ENCODE measurements around the gene INHBA. TPM values are rescaled to one million over a fixed set of nuclear protein-coding genes. Genes with fewer than 3 reads are reported as not detected.
A peak's percentile ranks its signal among the peaks of the same experiment; 100 is the strongest.

Gene INHBA
- polyA plus RNA-seq, 1 donor from 2014 or later = not detected

DNA sequence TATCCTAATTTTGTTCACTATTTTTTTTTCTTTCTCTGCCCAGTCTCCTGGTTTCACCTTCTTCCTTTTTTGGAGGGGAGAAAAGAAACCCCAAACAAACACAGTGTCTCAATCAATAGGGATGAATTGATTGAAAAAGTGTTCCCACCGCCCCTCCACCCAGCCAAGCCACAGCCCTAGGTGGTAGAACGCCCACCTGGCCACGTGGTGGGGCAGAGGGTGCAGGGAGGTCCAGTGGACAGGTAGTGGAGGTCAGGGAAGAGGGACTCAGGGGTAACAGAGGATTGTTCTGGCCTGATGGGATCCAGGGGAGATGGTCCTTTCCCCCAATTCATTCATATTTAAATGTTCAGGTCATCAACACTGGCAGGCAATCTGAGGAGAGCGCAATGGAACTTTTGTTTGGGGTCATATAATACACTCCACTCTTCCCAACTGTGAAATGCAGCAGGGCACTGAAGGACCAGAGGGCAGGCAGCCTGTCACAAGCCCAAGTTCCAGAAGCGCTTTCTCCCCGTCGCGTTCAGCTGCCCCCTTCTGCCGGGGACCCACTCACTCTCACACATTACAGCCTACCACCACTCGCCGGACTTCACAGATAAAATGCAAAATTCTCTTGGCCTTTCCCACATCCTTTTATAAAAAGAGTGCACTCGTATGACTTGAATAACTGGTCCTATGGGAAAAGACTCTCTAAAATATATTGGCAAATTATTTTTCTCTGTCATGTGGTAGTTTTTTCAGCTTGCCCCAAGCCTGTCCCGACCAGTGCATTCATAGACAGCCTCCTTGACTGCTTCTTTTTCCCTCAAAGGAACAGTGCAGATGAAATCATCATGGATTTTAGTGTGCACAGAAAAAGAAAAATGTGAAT, 1.6 kb downstream of the INHBA start:
- Mint-ChIP-seq H3K4me1 (peaks cover 18 to 28% (median 21%) of the 10 kb centered on the region in 3 donors), H3K27me3 (peaks cover 30% of the 10 kb centered on the region), H3K4me3 (peak overlapping the region in 2 of 4 donors; percentile 28 to 53), H3K9me3 (no peaks in the 10 kb centered on the region), H3K27ac (peak overlapping the region in 1 of 3 donors; percentile 76), H3K36me3 (no peaks in the 10 kb centered on the region)

DNA sequence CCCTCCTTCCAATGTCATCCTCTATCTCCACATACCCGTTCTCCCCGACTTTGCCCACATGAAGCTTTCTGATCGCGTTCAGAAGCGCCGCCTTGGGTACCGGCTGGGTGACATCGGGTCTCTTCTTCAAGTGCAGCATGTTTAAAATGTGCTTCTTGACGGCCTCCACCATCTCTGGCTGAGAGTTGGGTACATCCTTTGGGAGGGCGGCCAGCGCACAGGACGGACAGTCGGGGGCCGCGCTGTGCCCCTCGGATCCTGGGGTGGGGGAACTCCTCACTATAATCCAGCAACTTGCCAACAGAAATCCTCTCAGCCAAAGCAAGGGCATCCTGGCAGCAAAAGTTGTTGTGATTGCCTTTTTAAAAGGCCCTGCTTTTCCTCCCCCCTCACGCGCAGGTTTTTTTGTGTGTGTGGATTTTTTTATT, 2.8 kb downstream of the INHBA start:
- peak overlapping the region in 3 of 4 donors; percentile 59 to 91 (median 79) for H3K4me3 Mint-ChIP-seq

DNA sequence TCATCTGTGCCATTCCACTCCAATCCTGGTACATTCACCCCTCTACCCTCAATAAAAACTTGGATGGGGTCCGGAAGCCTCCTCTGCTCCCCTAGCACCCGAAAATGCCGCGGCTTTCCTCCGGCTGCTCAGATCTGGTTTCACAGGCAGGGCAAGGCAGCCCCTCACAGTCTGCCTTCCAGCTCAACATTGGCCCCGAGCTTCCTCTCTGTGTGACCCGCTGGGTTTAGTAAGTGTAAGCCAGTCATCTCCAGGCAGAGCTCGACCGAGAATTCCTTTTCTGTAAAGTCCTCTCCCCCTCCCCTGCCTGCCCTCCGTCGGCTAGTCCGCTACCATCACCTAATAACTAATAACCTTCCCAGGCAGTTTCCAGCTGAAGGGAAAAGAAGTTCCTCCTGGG, 3.4 kb downstream of the INHBA start:
- no peak overlapping the region for H3K27ac Mint-ChIP-seq
- peaks cover 7 to 17% (median 13%) of the 10 kb centered on the region in 3 donors for H3K4me1 Mint-ChIP-seq
- peak overlapping the region in 1 of 4 donors; percentile 31 for H3K4me3 Mint-ChIP-seq
- no peaks in the 10 kb centered on the region for H3K36me3 Mint-ChIP-seq
- H3K27me3 Mint-ChIP-seq = peaks cover 45% of the 10 kb centered on the region
- no peaks in the 10 kb centered on the region for H3K9me3 Mint-ChIP-seq

More for the DNA sequence above, 2.8 kb downstream of the INHBA start:
- Mint-ChIP-seq H3K36me3 (no peaks in the 10 kb centered on the region), H3K4me1 (peaks cover 11 to 19% (median 17%) of the 10 kb centered on the region in 3 donors), H3K27ac (no peak overlapping the region), H3K9me3 (no peaks in the 10 kb centered on the region), H3K27me3 (peaks cover 42% of the 10 kb centered on the region)

DNA sequence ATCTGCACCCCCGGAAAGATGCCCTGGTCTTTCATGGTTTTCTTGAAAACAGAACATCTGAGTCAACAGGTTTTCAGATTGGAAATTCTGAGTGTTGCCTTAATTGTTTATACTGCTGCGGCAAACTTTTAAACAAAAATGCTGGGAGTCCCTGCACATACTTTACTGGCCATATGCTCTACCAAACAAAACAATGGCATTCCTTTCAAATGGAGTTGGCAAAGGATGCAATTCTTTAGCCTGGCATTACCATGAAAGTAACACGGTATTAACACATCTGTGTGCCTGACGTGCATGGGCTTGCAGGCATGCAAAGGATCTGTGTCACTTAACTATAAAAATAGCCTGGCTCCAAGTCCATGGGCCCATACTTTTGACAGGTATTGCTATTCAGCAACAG, 4.2 kb downstream of the INHBA start:
- peaks cover 47% of the 10 kb centered on the region for H3K27me3 Mint-ChIP-seq

DNA sequence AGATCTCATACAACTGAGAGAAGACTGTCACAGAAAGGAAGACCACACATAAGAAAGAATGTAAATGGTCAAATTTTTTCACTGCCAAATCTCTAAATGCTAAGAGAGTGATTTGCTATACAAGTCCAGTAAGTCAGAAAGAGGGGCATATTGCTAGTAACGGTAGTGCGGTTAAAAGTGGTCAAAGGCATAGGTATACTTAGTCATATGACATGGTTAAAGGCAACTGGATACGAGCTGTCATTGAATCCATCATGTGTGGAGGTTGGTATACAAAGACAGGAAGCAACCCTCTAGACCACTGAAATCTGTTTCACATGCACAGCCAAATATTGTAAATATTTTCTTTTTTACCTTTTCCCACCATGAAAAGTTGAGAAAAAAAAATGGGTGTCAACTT, 4.8 kb downstream of the INHBA start:
- peaks cover 47% of the 10 kb centered on the region for H3K27me3 Mint-ChIP-seq
- no peak overlapping the region for H3K27ac Mint-ChIP-seq
- no peak overlapping the region for H3K4me3 Mint-ChIP-seq
- H3K36me3 Mint-ChIP-seq = no peaks in the 10 kb centered on the region
- peaks cover 7 to 11% (median 9%) of the 10 kb centered on the region in 3 donors for H3K4me1 Mint-ChIP-seq
- no peaks in the 10 kb centered on the region for H3K9me3 Mint-ChIP-seq

More for the DNA sequence above, 4.2 kb downstream of the INHBA start:
- H3K4me1 Mint-ChIP-seq = peaks cover 7 to 14% (median 9%) of the 10 kb centered on the region in 3 donors
- no peaks in the 10 kb centered on the region for H3K9me3 Mint-ChIP-seq
- H3K36me3 Mint-ChIP-seq = no peaks in the 10 kb centered on the region
- no peak overlapping the region for H3K4me3 Mint-ChIP-seq
- H3K27ac Mint-ChIP-seq = no peak overlapping the region

DNA sequence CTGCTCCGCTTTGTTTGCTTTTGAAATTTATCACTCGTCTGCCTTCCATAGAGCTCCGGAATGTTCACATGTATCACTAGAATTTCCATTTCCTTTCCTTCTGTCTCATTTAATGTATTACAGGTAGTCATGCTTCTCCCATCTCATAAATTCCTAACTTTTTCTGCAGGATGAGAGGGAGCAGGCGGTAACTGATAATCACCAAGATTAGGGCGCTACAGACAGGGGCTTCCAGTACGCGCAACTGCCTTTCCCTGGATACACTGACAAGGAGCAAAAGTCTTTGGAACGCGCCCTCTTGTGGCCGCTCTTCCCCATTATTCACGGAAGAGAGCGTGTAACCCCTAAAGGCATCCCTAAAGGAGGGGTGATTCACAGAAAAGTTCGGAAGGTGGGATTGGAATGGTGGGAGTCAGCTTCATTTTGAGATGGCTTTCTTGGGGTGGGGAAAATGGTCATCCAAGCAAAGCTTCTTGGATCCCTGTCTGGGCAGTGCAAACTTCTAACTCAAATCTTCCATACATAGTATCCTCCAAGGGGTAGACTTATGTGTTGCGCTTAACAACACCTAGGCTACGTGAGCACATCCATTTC, 6.5 kb downstream of the INHBA start:
- Mint-ChIP-seq H3K27me3 (peaks cover 44% of the 10 kb centered on the region), H3K4me3 (no peak overlapping the region), H3K4me1 (peaks cover 3 to 9% (median 7%) of the 10 kb centered on the region in 3 donors), H3K9me3 (no peaks in the 10 kb centered on the region), H3K27ac (peak overlapping the region in 1 of 3 donors; percentile 1), H3K36me3 (no peaks in the 10 kb centered on the region)

DNA sequence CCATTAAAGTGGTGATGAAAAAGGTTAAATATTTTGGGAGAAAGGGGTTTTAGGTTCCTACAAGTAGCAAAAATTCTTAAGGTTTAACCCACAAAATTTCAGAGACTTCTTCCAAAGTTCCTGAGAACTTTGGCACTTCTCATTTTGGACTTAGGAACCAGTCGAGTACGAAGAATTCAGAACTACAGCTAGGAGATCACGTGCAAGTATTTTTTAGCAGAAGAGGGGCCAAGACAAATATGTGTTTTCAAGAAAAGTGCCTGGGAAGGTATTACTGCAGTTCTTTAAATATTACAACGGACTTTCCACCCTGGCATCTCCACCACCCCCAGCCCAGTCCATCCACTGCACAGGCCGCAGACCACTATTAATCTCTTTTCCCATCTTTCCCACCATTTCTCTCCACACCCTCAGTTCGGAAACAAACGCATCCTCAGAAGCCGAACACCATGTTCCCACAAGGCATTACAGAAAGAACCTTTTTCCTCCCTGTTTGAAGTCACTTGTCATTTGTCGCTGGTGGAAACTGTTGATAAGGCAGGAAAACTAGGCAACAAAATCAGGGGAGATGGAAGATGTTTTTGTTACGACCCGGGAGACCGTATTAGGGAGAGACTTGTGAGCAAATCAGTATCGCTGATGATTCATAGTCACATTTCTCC, 7.1 kb downstream of the INHBA start:
- H3K27me3 Mint-ChIP-seq = peaks cover 42% of the 10 kb centered on the region

DNA sequence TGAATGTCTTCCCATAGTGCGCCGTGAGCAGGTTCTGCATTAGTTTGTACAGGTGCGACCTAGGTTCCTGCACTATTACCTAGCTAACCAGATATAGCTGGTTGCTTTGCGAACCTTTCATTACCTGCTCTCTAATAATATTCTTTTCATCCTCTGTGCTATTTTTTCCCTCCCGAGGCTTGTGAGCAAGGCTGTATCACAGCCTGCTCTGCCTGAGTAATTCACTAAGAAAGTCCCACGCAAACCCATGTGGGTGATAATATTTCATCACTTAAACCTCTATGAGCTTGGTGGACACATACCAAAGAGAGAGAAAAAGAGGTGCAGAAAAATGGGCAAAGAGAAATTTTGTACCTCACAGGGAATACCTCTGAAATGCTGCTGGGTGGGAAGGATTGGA, 8.4 kb downstream of the INHBA start:
- Mint-ChIP-seq H3K4me3 (no peak overlapping the region), H3K4me1 (peaks cover 0 to 6% (median 3%) of the 10 kb centered on the region in 3 donors), H3K27me3 (peaks cover 36% of the 10 kb centered on the region), H3K36me3 (no peaks in the 10 kb centered on the region), H3K9me3 (no peaks in the 10 kb centered on the region), H3K27ac (no peak overlapping the region)

More for the DNA sequence above, 7.1 kb downstream of the INHBA start:
- H3K27ac Mint-ChIP-seq = peak overlapping the region in 1 of 3 donors; percentile 1
- no peaks in the 10 kb centered on the region for H3K36me3 Mint-ChIP-seq
- H3K9me3 Mint-ChIP-seq = no peaks in the 10 kb centered on the region
- H3K4me1 Mint-ChIP-seq = peaks cover 0 to 7% (median 6%) of the 10 kb centered on the region in 3 donors
- H3K4me3 Mint-ChIP-seq = no peak overlapping the region

DNA sequence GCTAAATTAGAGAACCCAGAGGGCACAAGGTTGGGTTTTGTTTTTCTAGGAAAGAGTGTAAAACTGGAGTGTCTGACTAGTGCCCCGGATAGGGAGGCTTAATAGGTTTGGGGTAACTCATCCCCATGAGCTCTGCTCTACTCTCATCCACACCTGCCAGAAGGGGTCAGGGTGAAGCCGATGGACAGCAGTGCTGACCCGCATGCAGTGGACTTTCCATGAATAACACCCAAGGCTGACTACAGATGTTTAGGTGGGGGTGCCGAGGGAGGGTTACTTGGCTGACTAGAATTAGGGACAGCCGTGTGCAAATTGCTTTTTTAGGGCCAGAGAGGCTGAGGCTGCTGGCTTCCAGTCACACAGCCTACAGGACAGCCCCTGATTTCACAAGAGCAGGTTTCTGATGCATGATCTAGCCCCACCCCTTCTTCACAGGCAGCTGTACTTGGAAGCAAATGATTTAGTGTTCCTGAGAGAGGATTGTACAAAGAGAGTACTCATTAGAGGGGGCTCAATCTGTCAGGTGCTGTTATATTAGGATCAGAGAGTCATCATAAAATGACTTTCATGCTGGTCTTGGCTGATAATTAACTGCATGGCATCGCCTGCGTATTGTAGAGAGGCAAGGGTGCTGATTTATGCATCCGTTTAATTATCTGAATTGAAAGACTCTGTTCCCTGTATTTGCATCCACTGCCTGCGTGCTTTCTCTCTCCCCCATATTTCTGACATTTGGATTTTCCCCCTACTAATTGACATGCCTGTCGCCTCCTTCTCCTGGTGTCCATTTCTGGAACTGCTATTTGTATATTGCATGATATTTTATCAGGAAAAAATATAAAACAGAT, 9.5 kb downstream of the INHBA start:
- H3K9me3 Mint-ChIP-seq = no peaks in the 10 kb centered on the region
- H3K4me3 Mint-ChIP-seq = no peak overlapping the region
- H3K4me1 Mint-ChIP-seq = peaks cover 0 to 3% (median 1%) of the 10 kb centered on the region in 3 donors
- no peak overlapping the region for H3K27ac Mint-ChIP-seq
- no peaks in the 10 kb centered on the region for H3K36me3 Mint-ChIP-seq
- H3K27me3 Mint-ChIP-seq = peaks cover 30% of the 10 kb centered on the region

DNA sequence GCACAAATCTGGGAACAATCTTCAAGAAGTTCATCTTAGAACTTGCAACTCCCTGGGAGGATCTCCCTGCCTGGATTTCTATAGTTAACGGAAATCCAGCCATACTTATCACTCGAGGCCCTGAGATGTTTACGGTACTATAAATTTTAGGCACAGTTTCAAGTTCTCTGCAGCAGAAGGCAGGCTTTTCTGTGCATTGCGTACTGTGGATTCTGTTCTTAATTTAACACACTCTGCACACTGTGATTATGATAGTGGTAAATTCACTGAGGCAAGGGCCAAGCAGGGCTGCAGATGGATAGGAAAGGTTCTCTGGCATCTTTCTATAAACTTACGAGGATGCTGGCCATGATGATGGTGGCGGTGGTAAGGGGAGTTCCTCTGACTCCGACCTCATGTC, 10.6 kb downstream of the INHBA start:
- Mint-ChIP-seq H3K27me3 (peaks cover 24% of the 10 kb centered on the region), H3K27ac (no peak overlapping the region), H3K9me3 (no peaks in the 10 kb centered on the region), H3K4me3 (peak overlapping the region in 1 of 4 donors; percentile 56), H3K36me3 (no peaks in the 10 kb centered on the region), H3K4me1 (peaks cover 0 to 3% (median 1%) of the 10 kb centered on the region in 3 donors)

DNA sequence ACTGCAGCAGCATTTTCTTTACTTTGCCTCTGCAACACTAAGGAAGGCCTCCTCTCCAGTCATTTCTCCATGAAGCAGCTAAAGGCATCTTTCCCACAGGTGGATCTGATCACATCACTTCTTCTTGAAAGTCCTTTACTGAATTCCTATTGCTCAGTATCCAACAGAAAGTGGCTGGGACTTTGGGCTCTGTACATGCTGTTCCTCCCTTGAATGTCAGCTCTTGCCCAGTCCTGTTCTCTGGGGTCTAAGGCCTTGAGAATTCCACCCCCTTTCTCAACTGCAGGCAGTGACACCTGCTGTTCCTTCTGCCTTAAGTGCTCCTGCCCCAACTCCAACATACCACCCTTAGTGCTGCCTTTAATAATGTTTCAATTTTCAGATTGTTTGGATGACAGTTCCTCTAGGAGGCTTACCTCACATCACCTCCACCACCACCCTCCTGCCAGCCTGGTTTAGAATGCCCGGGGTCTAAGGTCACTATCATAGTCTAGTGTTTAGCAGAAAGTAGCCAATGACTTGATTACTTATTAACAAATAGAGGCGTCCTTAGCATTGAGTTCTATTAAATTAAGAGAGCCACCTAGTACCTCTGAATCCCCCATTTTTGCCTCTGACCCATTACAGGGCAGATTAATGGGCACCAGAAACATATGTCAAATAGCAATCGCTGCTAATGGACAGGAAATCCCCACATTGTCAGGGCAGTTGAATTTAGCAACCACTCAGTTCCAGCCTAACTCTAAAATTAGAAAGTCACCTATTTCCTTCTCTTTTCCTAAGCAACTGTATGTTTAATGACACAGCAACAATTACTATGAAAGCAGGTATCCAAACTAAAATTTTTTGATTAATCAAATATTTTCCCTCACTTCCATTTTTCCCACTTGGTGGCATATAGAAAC, 11.4 kb downstream of the INHBA start:
- H3K9me3 Mint-ChIP-seq = no peaks in the 10 kb centered on the region
- H3K4me3 Mint-ChIP-seq = no peak overlapping the region
- H3K27me3 Mint-ChIP-seq = peaks cover 24% of the 10 kb centered on the region
- H3K4me1 Mint-ChIP-seq = peaks cover 0 to 1% (median under 1%) of the 10 kb centered on the region in 3 donors
- no peak overlapping the region for H3K27ac Mint-ChIP-seq
- no peaks in the 10 kb centered on the region for H3K36me3 Mint-ChIP-seq

DNA sequence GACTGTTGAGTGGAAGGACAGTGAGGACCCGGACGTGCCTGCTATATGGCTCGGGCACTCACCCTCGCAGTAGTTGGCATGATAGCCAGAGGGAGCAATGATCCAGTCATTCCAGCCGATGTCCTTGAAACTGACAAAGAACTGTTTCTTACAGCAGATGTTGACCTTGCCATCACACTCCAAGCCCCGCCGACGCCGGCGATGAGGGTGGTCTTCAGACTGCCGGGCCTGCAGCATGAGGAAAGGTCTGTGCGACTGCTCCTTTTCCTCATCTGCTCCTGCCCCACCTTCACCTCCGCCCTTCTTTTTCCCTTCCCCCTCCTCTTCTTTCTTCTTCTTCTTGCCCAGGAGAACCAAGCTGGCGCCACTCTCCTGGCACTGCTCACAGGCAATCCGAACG, 13.1 kb downstream of the INHBA start:
- no peak overlapping the region for H3K4me3 Mint-ChIP-seq
- peak overlapping the region in 1 of 3 donors; percentile 14 for H3K27ac Mint-ChIP-seq
- no peaks in the 10 kb centered on the region for H3K36me3 Mint-ChIP-seq
- H3K9me3 Mint-ChIP-seq = no peaks in the 10 kb centered on the region
- H3K27me3 Mint-ChIP-seq = peaks cover 9% of the 10 kb centered on the region
- H3K4me1 Mint-ChIP-seq = peaks cover 0 to 4% (median 0%) of the 10 kb centered on the region in 3 donors

DNA sequence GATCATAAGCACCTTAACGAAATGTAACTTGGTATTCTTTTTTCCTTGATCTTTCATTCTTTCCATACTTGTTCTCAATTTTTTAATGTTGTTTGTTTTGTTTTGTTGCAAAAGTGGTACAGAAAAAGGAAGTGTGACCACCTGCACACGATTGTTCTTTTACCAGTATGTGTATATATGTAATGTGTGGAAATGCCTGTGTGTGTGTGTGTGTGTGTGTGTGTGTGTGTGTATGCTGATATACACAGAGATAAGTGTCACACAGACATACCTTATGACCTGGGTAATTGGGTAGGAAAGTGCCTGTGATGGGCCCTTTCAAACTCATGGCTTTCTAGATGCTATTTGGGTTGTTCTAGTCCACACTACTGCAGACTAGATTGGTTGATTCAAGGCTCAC, 14.0 kb downstream of the INHBA start:
- Mint-ChIP-seq H3K27ac (no peak overlapping the region), H3K36me3 (no peaks in the 10 kb centered on the region), H3K4me3 (no peak overlapping the region), H3K9me3 (no peaks in the 10 kb centered on the region), H3K4me1 (peaks cover 0 to 4% (median 0%) of the 10 kb centered on the region in 3 donors), H3K27me3 (peaks cover 5% of the 10 kb centered on the region)

Data from IgD-negative memory B cell (primary cell).